GM18498 (cell line): Measurements from ENCODE around the gene NLGN1.
A peak's percentile ranks its signal among the peaks of the same experiment; 100 is the strongest.
"Not testable (repeated sequence)": the region's sequence is repeated elsewhere in the genome, so short reads cannot be mapped to it uniquely, and the experiment has no call there.

Source experiments
- ATAC-seq: cut with Tn5 transposase; IDR thresholded peaks from one replicate; pipeline ENCODE4 v1.9.1; 2021; ENCODE audit warnings: mild to moderate bottlenecking, moderate library complexity; ENCODE audit not compliant: unreplicated experiment

The NLGN1 gene

GRCh38 chr3:173397161-173398110 is at the start of gene NLGN1:
Gene NLGN1 (plus strand): TSS chr3:173397744.
- no peak for ATAC-seq

DNA sequence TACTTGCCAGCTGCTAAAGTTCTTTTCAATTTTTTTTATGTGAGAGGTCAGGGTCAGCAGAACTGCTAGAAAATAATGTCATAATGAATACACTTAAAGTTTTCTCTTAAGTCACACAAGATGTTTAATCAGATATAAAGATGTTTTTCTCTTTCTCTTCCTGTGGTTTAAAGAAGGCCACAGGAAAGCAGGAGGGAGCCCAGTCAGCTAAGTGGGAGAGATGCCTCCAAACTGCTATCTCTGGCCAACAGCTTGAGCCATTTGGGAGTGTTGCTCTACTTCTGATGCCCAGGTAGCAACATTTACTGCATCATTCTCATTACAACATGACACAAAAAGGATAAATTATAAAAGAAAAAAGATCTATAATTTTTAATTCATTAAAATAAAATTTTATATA is 45.7 kb upstream of the NLGN1 start:
- ATAC-seq: no peak

DNA sequence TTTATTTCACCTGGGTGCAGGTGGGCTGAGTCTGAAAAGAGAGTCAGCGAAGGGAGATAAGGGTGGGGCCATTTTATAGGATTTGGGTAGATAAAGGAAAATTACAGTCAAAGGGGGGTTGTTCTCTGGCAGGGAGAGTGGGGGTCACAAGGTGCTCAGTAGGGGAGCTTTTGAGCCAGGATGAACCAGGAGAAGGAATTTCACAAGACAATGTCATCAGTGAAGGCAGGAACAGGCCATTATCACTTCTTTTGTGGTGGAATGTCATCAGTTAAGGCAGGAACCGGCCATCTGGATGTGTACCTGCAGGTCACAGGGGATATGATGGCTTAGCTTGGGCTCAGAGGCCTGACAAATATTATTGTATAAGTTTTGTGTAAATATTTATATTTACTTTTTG is 44.4 kb upstream of the NLGN1 start:
- ATAC-seq: not testable (repeated sequence)

GRCh38 chr3:173354124-173354523 is 43.4 kb upstream of the NLGN1 start:
- no peak for ATAC-seq

- no peak for ATAC-seq
Observed at GRCh38 chr3:173371848-173372487, 25.6 kb upstream of the NLGN1 start.

DNA sequence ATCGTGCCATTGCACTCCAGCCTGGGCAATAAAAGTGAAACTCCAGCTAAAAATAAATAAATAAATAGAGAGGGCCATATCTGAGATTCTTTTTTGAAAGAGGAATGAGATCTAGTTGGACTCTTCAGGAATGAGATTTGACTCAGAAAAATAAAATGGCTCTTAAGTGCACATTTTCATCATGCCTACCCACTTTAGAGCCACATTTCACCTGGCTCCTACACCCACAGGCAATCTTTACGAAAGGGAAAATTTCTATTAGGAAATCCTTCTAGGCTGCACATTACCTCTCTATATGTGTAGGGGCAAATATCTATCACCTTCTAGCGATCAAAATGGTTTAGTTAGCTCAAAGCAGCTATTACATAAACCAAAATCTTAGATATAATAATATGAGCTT is 16.9 kb upstream of the NLGN1 start:
- ATAC-seq: no peak

GRCh38 chr3:173381936-173382335 is 15.6 kb upstream of the NLGN1 start:
- not testable (repeated sequence) for ATAC-seq

- ATAC-seq: peak; percentile 43
Observed at GRCh38 chr3:173395073-173395411, 2.5 kb upstream of the NLGN1 start.

GRCh38 chr3:173395412-173396181 is 1.9 kb upstream of the NLGN1 start:
- peak; percentile 96 for ATAC-seq

DNA sequence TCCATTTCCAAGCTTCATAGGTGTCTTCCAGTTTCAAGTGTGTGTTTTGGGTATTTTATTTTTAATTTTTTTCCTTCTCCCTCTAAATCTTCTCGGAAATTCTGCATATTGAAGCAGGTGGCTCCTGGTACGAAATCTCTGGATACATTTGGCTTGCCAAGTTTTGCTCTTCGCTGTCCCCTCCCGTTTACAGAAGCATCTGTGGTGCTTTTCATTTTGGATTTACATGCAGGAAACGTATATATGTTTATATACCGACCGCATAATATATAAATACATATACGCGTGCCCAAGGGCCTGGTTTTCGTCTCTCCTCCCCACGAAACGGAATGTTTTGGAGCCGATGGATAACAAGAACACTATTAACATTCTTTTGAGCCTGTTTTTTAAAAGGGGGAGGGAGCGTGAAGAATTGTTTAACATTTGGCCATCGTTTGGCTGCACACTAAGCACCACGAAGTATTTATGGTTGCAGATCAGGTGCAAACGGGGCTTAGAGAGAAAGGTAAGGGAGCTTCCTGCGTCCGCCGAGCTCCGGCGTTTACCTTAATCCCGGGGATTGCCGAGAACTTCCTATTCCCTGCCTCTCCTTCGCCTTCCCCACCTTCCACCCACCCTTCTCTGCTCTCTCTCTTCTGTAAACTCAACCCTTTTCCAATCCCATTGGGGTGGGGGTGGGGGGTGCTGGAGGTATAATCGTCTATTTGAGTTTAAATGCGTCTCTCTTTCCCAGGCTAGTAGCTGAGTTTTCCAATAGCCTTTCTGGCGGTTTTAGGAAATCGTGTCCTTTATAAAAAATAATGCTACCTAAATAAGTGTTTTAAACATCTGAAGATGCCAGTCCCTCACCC is 1.1 kb upstream of the NLGN1 start:
- no peak for ATAC-seq

- no peak for ATAC-seq
Observed at GRCh38 chr3:173398111-173398479, 551 bp downstream of the NLGN1 start.

DNA sequence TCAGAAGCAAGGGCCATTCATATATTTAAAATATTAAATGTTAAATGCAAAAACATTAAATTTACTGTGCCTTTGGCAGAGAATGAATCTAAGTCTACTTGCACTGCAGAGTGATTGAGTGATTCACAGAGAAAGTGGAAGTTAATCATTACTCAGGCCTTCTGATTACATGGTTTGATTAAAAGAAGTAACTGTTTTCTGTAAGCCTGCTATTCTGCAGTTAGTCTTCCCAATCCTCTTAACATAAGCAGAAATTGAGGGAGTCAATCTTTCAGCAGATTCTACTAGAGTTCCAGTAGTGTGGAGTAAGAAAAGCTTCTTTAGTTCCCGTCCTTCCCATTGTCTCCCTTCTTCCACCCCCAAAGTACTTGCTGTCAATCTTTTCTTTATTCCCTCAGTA is 1.5 kb downstream of the NLGN1 start:
- no peak for ATAC-seq

- no peak for ATAC-seq
Observed at GRCh38 chr3:173401369-173401768, 3.8 kb downstream of the NLGN1 start.

GRCh38 chr3:173402656-173403055 is 5.1 kb downstream of the NLGN1 start:
- no peak for ATAC-seq

GRCh38 chr3:173403376-173403775 is 5.8 kb downstream of the NLGN1 start:
- no peak for ATAC-seq

DNA sequence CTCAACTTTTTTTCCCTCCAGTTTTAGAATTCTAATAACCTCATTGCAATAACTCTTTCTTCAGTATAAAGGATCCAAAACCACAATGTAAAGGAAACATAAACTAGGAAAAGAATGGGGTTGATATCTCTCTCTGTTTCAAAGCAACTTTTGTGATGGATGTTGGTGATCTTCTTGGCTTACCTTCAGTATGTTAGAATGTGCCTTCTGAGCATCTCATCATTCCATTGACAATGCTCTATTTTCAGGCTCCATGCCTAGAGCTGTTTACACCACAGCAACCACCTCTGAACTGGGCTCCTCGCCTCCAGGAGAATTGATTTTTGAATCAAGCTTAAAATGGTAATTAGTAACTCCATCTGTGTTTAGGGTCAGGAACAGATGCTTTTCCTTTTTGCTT is 6.6 kb downstream of the NLGN1 start:
- no peak for ATAC-seq

DNA sequence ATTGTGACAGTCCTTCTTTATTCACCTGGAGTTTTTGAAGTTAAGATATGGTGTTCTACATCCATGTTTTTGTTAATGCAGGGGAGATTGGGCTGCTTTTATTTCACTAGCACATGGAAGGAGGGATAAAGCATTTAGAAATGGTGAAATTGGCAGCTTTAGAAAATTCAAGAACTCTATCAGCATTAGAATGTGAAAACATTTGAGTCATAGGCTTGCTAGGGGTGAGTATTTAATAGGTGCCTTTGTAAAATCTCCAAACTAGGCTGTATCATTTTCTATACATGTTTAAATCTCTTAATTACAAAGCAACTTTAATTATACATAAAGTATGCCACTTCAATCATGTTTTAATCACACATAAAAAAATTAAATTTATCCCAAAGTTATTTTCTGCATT is 12.9 kb downstream of the NLGN1 start:
- no peak for ATAC-seq

- no peak for ATAC-seq
Observed at GRCh38 chr3:173410849-173411248, 13.3 kb downstream of the NLGN1 start.

- peak; percentile 53 for ATAC-seq
Observed at GRCh38 chr3:173411375-173411973, 13.9 kb downstream of the NLGN1 start.

DNA sequence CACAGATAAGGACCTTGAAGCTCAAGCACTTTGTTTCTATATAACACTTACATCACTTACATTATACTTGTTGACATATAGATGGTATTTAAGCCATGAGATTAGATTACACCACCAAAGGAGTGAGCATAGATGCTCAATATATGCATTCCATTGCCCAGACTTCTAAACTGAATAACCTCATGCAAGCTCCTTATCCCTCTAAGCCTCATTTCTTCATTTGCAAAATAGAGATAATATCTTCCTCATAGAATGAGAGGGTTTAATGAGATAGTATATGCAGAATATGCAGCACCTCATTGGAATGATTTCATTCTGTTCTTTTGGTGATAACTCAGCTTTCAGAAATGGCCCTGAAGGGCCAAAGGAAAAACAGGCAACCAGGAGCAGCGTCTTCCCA is 18.5 kb downstream of the NLGN1 start:
- ATAC-seq: no peak
